ENCODE results near the gene PDZD4. TPM values are rescaled to one million over a fixed set of nuclear protein-coding genes. Genes with fewer than 3 reads are reported as not detected.
A peak's percentile ranks its signal among the peaks of the same experiment; 100 is the strongest.

PDZD4 gene
- total and polyA plus RNA-seq, 2 donors, result 0.61 to 7.9 TPM

DNA sequence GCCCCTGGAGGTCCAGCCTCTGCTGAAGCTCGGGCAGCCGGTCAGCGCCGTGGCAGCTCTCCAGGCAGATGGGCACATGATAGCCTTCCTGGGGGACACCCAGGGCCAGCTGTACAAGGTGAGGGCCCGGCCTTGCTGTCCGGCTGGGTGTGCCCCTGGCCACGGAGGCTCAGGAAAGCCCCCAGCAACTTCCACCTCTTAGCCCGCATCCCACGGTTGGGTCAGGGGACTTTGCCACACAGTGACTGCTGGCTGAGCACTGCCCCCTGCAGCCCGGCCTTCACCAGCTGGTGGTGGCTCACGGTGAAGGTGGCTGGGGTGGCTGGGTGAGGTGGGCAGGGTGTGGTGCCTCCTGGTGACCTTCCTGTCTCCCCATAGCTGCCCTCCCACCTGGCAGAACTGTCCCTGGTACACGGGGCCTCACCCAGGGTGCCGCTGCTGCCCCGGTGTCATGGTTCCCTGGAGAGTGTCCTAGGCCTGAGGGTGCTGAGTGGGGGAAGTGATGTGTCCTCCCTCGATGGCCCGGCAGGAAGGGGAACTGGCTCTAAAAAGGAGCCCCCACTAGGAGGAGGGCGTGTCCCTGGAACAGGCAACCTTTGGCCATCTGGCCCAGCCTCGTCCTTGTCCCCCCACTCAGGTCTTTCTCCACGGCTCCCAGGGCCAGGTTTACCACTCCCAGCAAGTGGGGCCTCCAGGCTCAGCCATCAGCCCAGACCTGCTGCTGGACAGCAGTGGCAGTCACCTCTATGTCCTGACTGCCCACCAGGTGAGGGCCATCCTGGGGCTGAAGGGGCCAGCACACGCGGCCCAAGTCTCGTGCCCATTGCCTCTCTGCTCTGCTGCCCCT, 61.8 kb downstream of the PDZD4 start:
- Histone ChIP-seq H3K4me1 (ENCODE audit: control insufficient read depth in 2 of 2, insufficient read depth in 2 of 2, low read length in 2 of 2) (peaks cover 0 to 8% of the 10 kb centered on the region in 2 donors), H3K27ac (ENCODE audit: low read depth in 1 of 2, low read length in 1 of 2) (no peak overlapping the region), H3K36me3 (ENCODE audit: control insufficient read depth in 2 of 2, insufficient read depth in 2 of 2, low read length in 1 of 2) (no peaks in the 10 kb centered on the region), H3K27me3 (ENCODE audit: control insufficient read depth in 2 of 2, insufficient read depth in 1 of 2, low read length in 1 of 2) (peaks cover 0 to 10% of the 10 kb centered on the region in 2 donors), H3K9me3 (ENCODE audit: control insufficient read depth in 2 of 2, insufficient read depth in 1 of 2, low read length in 1 of 2) (no peaks in the 10 kb centered on the region), H3K4me3 (ENCODE audit: low read length in 2 of 2) (no peak overlapping the region)
- no peak for DNase-seq (ENCODE audit: low read depth in 6 of 9, low spot score in 9 of 9)
- 89% methylated on average over 22 of the region's 22 CpGs for whole genome bisulfite sequencing

GRCh38 chrX:153767674-153768055, 62.7 kb downstream of the PDZD4 start:
- Histone ChIP-seq H3K9me3 (ENCODE audit: control insufficient read depth in 2 of 2, insufficient read depth in 1 of 2, low read length in 1 of 2) (no peaks in the 10 kb centered on the region), H3K4me1 (ENCODE audit: control insufficient read depth in 2 of 2, insufficient read depth in 2 of 2, low read length in 2 of 2) (peaks cover 0 to 8% of the 10 kb centered on the region in 2 donors), H3K27me3 (ENCODE audit: control insufficient read depth in 2 of 2, insufficient read depth in 1 of 2, low read length in 1 of 2) (peaks cover 0 to 10% of the 10 kb centered on the region in 2 donors), H3K27ac (ENCODE audit: low read depth in 1 of 2, low read length in 1 of 2) (no peak overlapping the region), H3K36me3 (ENCODE audit: control insufficient read depth in 2 of 2, insufficient read depth in 2 of 2, low read length in 1 of 2) (no peaks in the 10 kb centered on the region), H3K4me3 (ENCODE audit: low read length in 2 of 2) (no peak overlapping the region)
- DNase-seq (ENCODE audit: low read depth in 6 of 9, low spot score in 9 of 9), result no peak
- 96% methylated on average over 20 of the region's 20 CpGs for WGBS

DNA sequence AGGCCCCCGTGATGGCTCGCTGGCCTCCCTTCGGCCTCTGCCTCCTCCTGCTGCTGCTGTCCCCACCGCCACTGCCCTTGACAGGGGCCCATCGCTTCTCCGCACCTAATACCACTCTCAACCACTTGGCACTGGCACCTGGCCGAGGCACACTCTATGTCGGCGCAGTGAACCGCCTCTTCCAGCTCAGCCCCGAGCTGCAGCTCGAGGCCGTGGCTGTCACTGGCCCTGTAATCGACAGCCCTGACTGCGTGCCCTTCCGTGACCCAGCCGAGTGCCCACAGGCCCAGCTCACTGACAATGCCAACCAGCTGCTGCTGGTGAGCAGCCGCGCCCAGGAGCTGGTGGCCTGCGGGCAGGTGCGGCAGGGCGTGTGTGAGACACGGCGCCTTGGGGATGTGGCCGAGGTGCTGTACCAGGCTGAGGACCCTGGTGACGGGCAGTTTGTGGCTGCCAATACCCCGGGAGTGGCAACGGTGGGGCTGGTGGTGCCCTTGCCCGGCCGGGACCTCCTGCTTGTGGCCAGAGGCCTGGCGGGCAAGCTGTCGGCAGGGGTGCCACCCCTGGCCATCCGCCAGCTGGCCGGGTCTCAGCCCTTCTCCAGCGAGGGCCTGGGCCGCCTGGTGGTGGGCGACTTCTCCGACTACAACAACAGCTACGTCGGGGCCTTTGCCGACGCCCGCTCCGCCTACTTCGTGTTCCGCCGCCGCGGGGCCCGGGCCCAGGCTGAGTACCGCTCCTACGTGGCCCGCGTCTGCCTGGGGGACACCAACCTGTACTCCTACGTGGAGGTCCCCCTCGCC, 63.3 kb downstream of the PDZD4 start:
- no peak for DNase-seq (ENCODE audit: low read depth in 6 of 9, low spot score in 9 of 9)
- no peak overlapping the region for H3K4me3 ChIP-seq (ENCODE audit: low read length in 2 of 2)
- H3K4me1 ChIP-seq (ENCODE audit: control insufficient read depth in 2 of 2, insufficient read depth in 2 of 2, low read length in 2 of 2), result peaks cover 0 to 8% of the 10 kb centered on the region in 2 donors
- H3K27me3 ChIP-seq (ENCODE audit: control insufficient read depth in 2 of 2, insufficient read depth in 1 of 2, low read length in 1 of 2), result peaks cover 0 to 10% of the 10 kb centered on the region in 2 donors
- H3K27ac ChIP-seq (ENCODE audit: low read depth in 1 of 2, low read length in 1 of 2), result no peak overlapping the region
- no peaks in the 10 kb centered on the region for H3K36me3 ChIP-seq (ENCODE audit: control insufficient read depth in 2 of 2, insufficient read depth in 2 of 2, low read length in 1 of 2)
- WGBS, result 96% methylated on average over 56 of the region's 56 CpGs
- H3K9me3 ChIP-seq (ENCODE audit: control insufficient read depth in 2 of 2, insufficient read depth in 1 of 2, low read length in 1 of 2), result no peaks in the 10 kb centered on the region

DNA sequence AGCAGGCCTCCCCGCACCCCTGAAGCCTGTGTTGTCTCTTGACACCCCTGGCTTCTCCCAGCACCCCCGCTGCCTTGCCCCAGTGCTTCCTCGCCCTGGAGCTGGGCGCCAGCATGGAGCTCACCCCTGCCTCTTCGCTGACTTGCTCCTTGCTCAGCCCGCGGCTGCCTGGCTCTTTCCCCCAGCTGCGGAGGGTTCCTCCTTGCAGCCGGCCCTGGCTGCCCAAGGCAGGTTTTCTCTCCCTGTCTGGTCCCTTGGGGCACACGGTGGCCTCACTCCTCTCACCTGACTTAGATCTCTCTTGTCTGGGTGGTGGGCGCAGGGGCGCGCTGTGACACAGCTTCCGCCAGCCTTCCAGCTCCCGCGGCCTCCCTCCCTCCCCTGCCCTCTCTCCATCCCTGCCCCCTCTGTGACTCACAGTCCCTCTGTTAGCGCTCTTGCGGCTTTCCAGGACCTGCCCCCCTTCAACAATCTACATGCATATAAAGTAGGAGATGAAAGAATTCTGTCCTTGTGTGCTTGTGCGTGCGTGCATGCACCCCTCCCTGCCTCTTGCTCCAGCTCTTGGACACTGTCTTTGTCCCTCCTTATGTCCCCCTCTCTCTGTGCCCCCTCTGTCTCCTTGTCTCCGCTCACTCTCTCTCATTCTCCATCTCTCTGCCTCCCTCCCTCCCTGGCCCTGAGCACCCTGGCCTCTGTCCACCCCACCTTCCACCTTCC, 64.1 kb downstream of the PDZD4 start:
- Histone ChIP-seq H3K4me1 (ENCODE audit: control insufficient read depth in 2 of 2, insufficient read depth in 2 of 2, low read length in 2 of 2) (peaks cover 0 to 8% of the 10 kb centered on the region in 2 donors), H3K36me3 (ENCODE audit: control insufficient read depth in 2 of 2, insufficient read depth in 2 of 2, low read length in 1 of 2) (no peaks in the 10 kb centered on the region), H3K27ac (ENCODE audit: low read depth in 1 of 2, low read length in 1 of 2) (no peak overlapping the region), H3K4me3 (ENCODE audit: low read length in 2 of 2) (no peak overlapping the region), H3K27me3 (ENCODE audit: control insufficient read depth in 2 of 2, insufficient read depth in 1 of 2, low read length in 1 of 2) (peaks cover 0 to 10% of the 10 kb centered on the region in 2 donors), H3K9me3 (ENCODE audit: control insufficient read depth in 2 of 2, insufficient read depth in 1 of 2, low read length in 1 of 2) (no peaks in the 10 kb centered on the region)
- DNase-seq (ENCODE audit: low read depth in 6 of 9, low spot score in 9 of 9), result peak in 2 of 9 donors; percentile 0 to 31
- 20% methylated on average over 21 of the region's 21 CpGs for WGBS

DNA sequence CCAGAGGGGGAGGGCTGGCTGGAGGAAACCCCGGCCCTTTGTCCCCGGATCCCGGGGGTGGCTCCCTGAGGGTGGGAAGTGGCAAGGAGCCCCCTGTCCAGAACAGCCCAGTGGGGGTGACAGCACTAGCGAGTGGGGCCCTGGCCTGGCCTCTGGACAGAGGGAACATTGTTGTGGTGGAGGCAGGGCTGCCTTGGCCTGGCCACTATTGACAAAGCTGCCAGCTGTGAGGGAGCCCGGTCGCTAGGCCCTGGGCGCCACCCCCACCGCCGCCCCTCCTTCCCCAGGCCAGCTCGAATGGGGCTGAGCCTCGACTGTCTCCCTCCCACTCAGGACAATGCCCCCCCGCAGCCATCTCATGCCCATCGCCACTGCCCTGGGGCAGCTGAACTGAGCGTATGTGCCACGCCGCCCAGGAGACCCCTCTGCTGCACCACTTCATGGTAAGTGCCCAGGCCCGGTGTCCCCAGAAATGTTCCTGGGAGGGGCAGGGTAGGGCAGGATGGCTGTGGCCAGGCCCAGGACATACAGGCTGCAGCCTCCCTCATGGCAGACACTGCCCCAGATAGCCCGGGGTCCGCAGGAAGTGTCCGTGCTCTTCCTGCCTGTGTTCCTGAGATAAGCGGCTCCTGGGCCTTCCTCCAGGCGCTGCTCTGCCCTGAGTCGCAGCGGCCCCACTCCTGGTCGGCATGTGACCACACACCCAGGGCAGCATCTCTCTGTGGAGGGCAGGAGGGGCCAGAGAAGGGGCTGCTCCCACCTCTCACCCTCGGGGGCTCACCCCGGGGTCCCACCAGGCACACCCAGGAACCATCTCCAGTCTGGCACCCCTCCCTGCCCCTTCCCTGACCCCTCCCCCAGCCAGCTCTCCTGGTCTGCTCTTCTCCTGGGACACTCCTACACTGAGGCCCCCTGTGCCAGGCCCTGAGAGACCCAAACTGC, 64.9 kb downstream of the PDZD4 start:
- 83% methylated on average over 27 of the region's 27 CpGs for WGBS
- Histone ChIP-seq H3K36me3 (ENCODE audit: control insufficient read depth in 2 of 2, insufficient read depth in 2 of 2, low read length in 1 of 2) (no peaks in the 10 kb centered on the region), H3K4me1 (ENCODE audit: control insufficient read depth in 2 of 2, insufficient read depth in 2 of 2, low read length in 2 of 2) (peaks cover 0 to 8% of the 10 kb centered on the region in 2 donors), H3K4me3 (ENCODE audit: low read length in 2 of 2) (no peak overlapping the region), H3K27ac (ENCODE audit: low read depth in 1 of 2, low read length in 1 of 2) (no peak overlapping the region), H3K27me3 (ENCODE audit: control insufficient read depth in 2 of 2, insufficient read depth in 1 of 2, low read length in 1 of 2) (peaks cover 0 to 10% of the 10 kb centered on the region in 2 donors), H3K9me3 (ENCODE audit: control insufficient read depth in 2 of 2, insufficient read depth in 1 of 2, low read length in 1 of 2) (no peaks in the 10 kb centered on the region)
- DNase-seq (ENCODE audit: low read depth in 6 of 9, low spot score in 9 of 9), result no peak

DNA sequence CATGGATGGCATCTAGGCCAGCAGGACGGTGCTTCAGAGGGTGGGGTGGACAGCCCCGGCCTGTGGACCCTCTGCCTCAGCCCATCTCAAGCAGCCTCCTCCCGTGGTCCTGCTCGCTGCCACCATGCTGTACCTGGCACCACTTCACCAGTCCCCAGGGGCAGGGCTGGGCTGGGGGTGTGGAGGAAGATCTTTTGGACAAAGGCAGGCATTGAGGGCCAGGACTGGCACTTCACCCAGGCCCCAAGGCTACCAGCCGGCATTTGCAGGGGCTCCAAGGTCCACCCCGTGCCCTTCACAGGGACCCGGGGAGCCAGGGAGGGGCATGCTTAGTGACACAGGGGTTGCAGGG, 65.6 kb downstream of the PDZD4 start:
- Histone ChIP-seq H3K27ac (ENCODE audit: low read depth in 1 of 2, low read length in 1 of 2) (no peak overlapping the region), H3K27me3 (ENCODE audit: control insufficient read depth in 2 of 2, insufficient read depth in 1 of 2, low read length in 1 of 2) (peaks cover 0 to 10% of the 10 kb centered on the region in 2 donors), H3K4me1 (ENCODE audit: control insufficient read depth in 2 of 2, insufficient read depth in 2 of 2, low read length in 2 of 2) (peaks cover 0 to 8% of the 10 kb centered on the region in 2 donors), H3K9me3 (ENCODE audit: control insufficient read depth in 2 of 2, insufficient read depth in 1 of 2, low read length in 1 of 2) (no peaks in the 10 kb centered on the region), H3K4me3 (ENCODE audit: low read length in 2 of 2) (no peak overlapping the region), H3K36me3 (ENCODE audit: control insufficient read depth in 2 of 2, insufficient read depth in 2 of 2, low read length in 1 of 2) (no peaks in the 10 kb centered on the region)
- DNase-seq (ENCODE audit: low read depth in 6 of 9, low spot score in 9 of 9), result no peak
- 97% methylated on average over 7 of the region's 7 CpGs for WGBS

GRCh38 chrX:153763989-153764755, 66.2 kb downstream of the PDZD4 start, which contains the start of gene PLXNB3:
Gene PLXNB3 (plus strand): TSS chrX:153764249. CDS start chrX:153765536, 1,287 bp downstream.
- Histone ChIP-seq H3K4me3 (ENCODE audit: low read length in 2 of 2) (no peak within 1 kb of the TSS), H3K27ac (ENCODE audit: low read depth in 1 of 2, low read length in 1 of 2) (no peak within 1 kb of the TSS), H3K27me3 (ENCODE audit: control insufficient read depth in 2 of 2, insufficient read depth in 1 of 2, low read length in 1 of 2) (peaks cover 0 to 10% of the 10 kb centered on the region in 2 donors), H3K4me1 (ENCODE audit: control insufficient read depth in 2 of 2, insufficient read depth in 2 of 2, low read length in 2 of 2) (peaks cover 0 to 8% of the 10 kb centered on the region in 2 donors), H3K36me3 (ENCODE audit: control insufficient read depth in 2 of 2, insufficient read depth in 2 of 2, low read length in 1 of 2) (no peaks in the 10 kb centered on the region), H3K9me3 (ENCODE audit: control insufficient read depth in 2 of 2, insufficient read depth in 1 of 2, low read length in 1 of 2) (no peaks in the 10 kb centered on the region)
- DNase-seq (ENCODE audit: low read depth in 6 of 9, low spot score in 9 of 9), result peak in 8 of 9 donors; percentile 26 to 75 (median 42)
- WGBS, result 37% methylated on average over 26 of the region's 26 CpGs
